Panc1 (cell line): ENCODE measurements around the gene RAB1B. TPM values are rescaled to one million over a fixed set of nuclear protein-coding genes. Genes with fewer than 3 reads are reported as not detected.
A peak's percentile ranks its signal among the peaks of the same experiment; 100 is the strongest.
"Not testable (repeated sequence)": the region's sequence is repeated elsewhere in the genome, so short reads cannot be mapped to it uniquely, and the experiment has no call there.

ENCODE experiments used
- ATAC-seq: fragments of 200-7000 bp; cut with Tn5 transposase; 2 replicates; pipeline ENCODE4 v1.9.1; 2020; ENCODE audit warnings: mild to moderate bottlenecking, moderate library complexity
- BruUV-seq: library from RNA; stranded (reverse); fragments of 400-500 nt; replicated peaks from 2 replicates; lab custom pipeline; 2021; lab: Mats Ljungman, UMichigan
- CTCF ChIA-PET: fragments of 300-600 bp; sonication (Branson Sonifier 250); formaldehyde crosslinking; loops from one replicate; lab custom pipeline; 2022; ENCODE audit warnings: antibody characterized with exemption; lab: Charles Lee
- POLR2A ChIA-PET: fragments of 300-600 bp; sonication (Branson Sonifier 250); formaldehyde crosslinking; loops from one replicate; lab custom pipeline; 2022; ENCODE audit warnings: antibody characterized with exemption; lab: Charles Lee
- DNase-seq: peaks from one replicate; pipeline ENCODE4 v3.0.0-alpha.2; 2010; ENCODE audit warnings: low read depth, low spot score
- H3K27ac ChIP-seq: 2 replicates; pipeline ENCODE4 v1.5.1; 2011; ENCODE audit warnings: mild to moderate bottlenecking, low read length, inconsistent platforms
- H3K27me3 ChIP-seq: fragments of 200-500 bp; sonication (Bioruptor generic); 2 replicates; pipeline ENCODE4 v1.6.0; 2014; ENCODE audit warnings: low read length, inconsistent platforms; ENCODE audit not compliant: control insufficient read depth, insufficient read depth
- H3K36me3 ChIP-seq: fragments of 200-500 bp; sonication (Bioruptor generic); 2 replicates; pipeline ENCODE4 v1.5.1; 2014; ENCODE audit warnings: inconsistent platforms, mild to moderate bottlenecking, low read length, moderate library complexity; ENCODE audit not compliant: control insufficient read depth, insufficient read depth
- H3K4me1 ChIP-seq: 2 replicates; pipeline ENCODE4 v1.5.1; 2011; ENCODE audit warnings: inconsistent platforms, mild to moderate bottlenecking, low read length, moderate library complexity; ENCODE audit not compliant: control insufficient read depth, insufficient read depth
- H3K4me3 ChIP-seq, 2 experiments: 2 replicates each; pipeline ENCODE4 v1.5.1; 2011 to 2012; ENCODE audit warnings: low read depth in 2 of 2, low read length in 2 of 2, mild to moderate bottlenecking in 2 of 2, inconsistent platforms in 1 of 2, moderate library complexity in 1 of 2
- H3K9me3 ChIP-seq: fragments of 200-500 bp; sonication (Bioruptor generic); 2 replicates; pipeline ENCODE4 v1.5.1; 2014; ENCODE audit warnings: low read depth, mild to moderate bottlenecking, inconsistent platforms, low read length, moderate library complexity; ENCODE audit not compliant: control insufficient read depth, insufficient read depth
- CTCF ChIP-seq: fragments of 450-650 bp; IDR thresholded peaks from 2 replicates; pipeline ENCODE4 v1.5.1; 2017; ENCODE audit warnings: mild to moderate bottlenecking
- POLR2AphosphoS5 ChIP-seq: IDR thresholded peaks from 2 replicates; pipeline ENCODE4 v1.6.1; 2012; ENCODE audit warnings: mild to moderate bottlenecking, low read depth, low read length, moderate library complexity
- REST ChIP-seq, 2 experiments: IDR thresholded peaks; 2 replicates each; pipeline ENCODE4 v1.6.1; 2011 to 2012; ENCODE audit warnings: low read depth in 2 of 2, control low read depth in 1 of 2, low read length in 1 of 2, mild to moderate bottlenecking in 1 of 2, moderate library complexity in 1 of 2; ENCODE audit not compliant: insufficient read depth in 1 of 2
- SIN3A ChIP-seq: IDR thresholded peaks from 2 replicates; pipeline ENCODE4 v1.6.1; 2012; ENCODE audit warnings: low read depth, mild to moderate bottlenecking, low read length, moderate library complexity, borderline replicate concordance; ENCODE audit not compliant: insufficient read depth
- TCF7L2 ChIP-seq: IDR thresholded peaks from 2 replicates; pipeline ENCODE4 v1.6.1; 2011; ENCODE audit warnings: mild to moderate bottlenecking, low read depth, low read length, inconsistent platforms
- in situ Hi-C: cut with HindIII; loops from 2 replicates; pipeline ENCODE4 v1.10.0; 2016; ENCODE audit warnings: low sequenced_read_pairs, low pct_unique_long_range_greater_than_20kb
- intact Hi-C: fragments of 100-400 bp; cut with micrococcal nuclease; formaldehyde crosslinking; loops from one replicate; pipeline ENCODE4 v1.10.0; 2022; ENCODE audit not compliant: unreplicated experiment
- total RNA-seq: library from RNA; stranded (reverse); gene quantifications from one replicate; pipeline ENCODE4 v1.2.1, GENCODE V29; 2021; ENCODE audit not compliant: unreplicated experiment

The RAB1B gene
- total RNA-seq, 1 experiment from 2014 or later, result 256 TPM

- in situ Hi-C loops (no loop called here), intact Hi-C loops (no loop called here)
- TF ChIP-seq REST (IDR thresholded peaks at IDR 0.05; ENCODE audit: insufficient read depth in 1 of 2, low read depth in 2 of 2, low read length in 1 of 2) (no peak), POLR2AphosphoS5 (peak; percentile 45)
- ATAC-seq, result no peak
- Histone ChIP-seq H3K9me3 (no peaks in the 10 kb centered on the region), H3K27ac (no peak overlapping the region), H3K4me1 (peaks cover 3% of the 10 kb centered on the region; the same call in 1 of the 2 replicates), H3K4me3 (no peak overlapping the region), H3K27me3 (no peaks in the 10 kb centered on the region), H3K36me3 (no peaks in the 10 kb centered on the region)
- ChIA-PET POLR2A (interaction anchor here (0.5 kb wide), 1 partner anchor 200 kb away, joined by 3 read pairs; the partner anchor contains the start of gene SF3B2), CTCF (no interaction called here)
- no TSS peak for BruUV-seq
- no peak for DNase-seq
Measured at GRCh38 chr11:66251809-66252208, 16.6 kb upstream of the RAB1B start.

GRCh38 chr11:66253081-66253480, 15.4 kb upstream of the RAB1B start:
- in situ Hi-C loops, ATAC-seq, DNase-seq, H3K4me3 ChIP-seq, intact Hi-C loops, H3K27me3 ChIP-seq, H3K36me3 ChIP-seq, H3K4me1 ChIP-seq, H3K9me3 ChIP-seq, H3K27ac ChIP-seq, BruUV-seq: not testable (repeated sequence)
- ChIA-PET POLR2A (interaction anchor here (0.7 kb wide), 1 partner anchor 142 kb away, joined by 9 read pairs; no protein-coding TSS in a partner anchor), CTCF (interaction anchor here (0.7 kb wide), 1 partner anchor 17 kb away, joined by 3 read pairs; no protein-coding TSS in a partner anchor)

GRCh38 chr11:66258473-66258893, 10.0 kb upstream of the RAB1B start:
- ATAC-seq (peak; percentile 3), DNase-seq (no peak)
- Histone ChIP-seq H3K4me3 (peak overlapping the region; percentile 83), H3K9me3 (no peaks in the 10 kb centered on the region), H3K36me3 (0 out of 2 replicates have a peak, but pooled peaks cover 4% of the 10 kb centered on the region), H3K27ac (peak overlapping the region; percentile 86), H3K27me3 (no peaks in the 10 kb centered on the region), H3K4me1 (peaks cover 7% of the 10 kb centered on the region)
- ChIA-PET CTCF (interaction anchor here (0.6 to 1.1 kb wide), 4 partner anchors 24 to 57 kb away, joined by 3 to 6 read pairs (median 4); no protein-coding TSS in a partner anchor), POLR2A (no interaction called here)
- in situ Hi-C loops (no loop called here), intact Hi-C loops (loop anchor here (1.0 kb wide), 1 partner anchor 36 kb away; no protein-coding TSS in a partner anchor)
- no TSS peak for BruUV-seq
- no peak for TF ChIP-seq SIN3A
- TF ChIP-seq CTCF, result no peak; the same call in 1 of the 2 replicates
- no peak for TF ChIP-seq TCF7L2
- no peak for TF ChIP-seq REST (IDR thresholded peaks at IDR 0.05; ENCODE audit: insufficient read depth in 1 of 2, low read depth in 2 of 2, low read length in 1 of 2)
- 0 out of 2 replicates have a peak, but pooled peaks have one; percentile 15 for TF ChIP-seq POLR2AphosphoS5
